Left lung (tissue), 10 donors: ENCODE data around the gene RMP24. TPM values are rescaled to one million over a fixed set of nuclear protein-coding genes. Genes with fewer than 3 reads are reported as not detected.

Experiments
- ATAC-seq: fragments of 200-7000 bp; cut with Tn5 transposase; one replicate; pipeline ENCODE4 v1.9.1; 2020; ENCODE audit warnings: moderate library complexity
- DNase-seq, 4 donors: peaks; one replicate each; pipeline ENCODE4 v3.0.0-alpha.2; 2013 to 2020
- H3K27ac ChIP-seq, 2 donors: fragments of 200-600 bp; sonication (generic) in 1 of 2; one replicate each; pipeline versions ENCODE4 v1.5.0 to v1.8.0; 2020 to 2021
- H3K27me3 ChIP-seq, 2 donors: fragments of 200-600 bp; sonication (generic) in 1 of 2; one replicate each; pipeline versions ENCODE4 v1.5.0 to v1.8.0; 2020 to 2021
- H3K36me3 ChIP-seq, 2 donors: fragments of 200-600 bp; sonication (generic) in 1 of 2; one replicate each; pipeline versions ENCODE4 v1.5.0 to v1.8.0; 2020 to 2021
- H3K4me1 ChIP-seq, 2 donors: fragments of 200-600 bp; one replicate each; pipeline ENCODE4 v1.8.0; 2021
- H3K4me3 ChIP-seq, 2 donors: fragments of 200-600 bp; sonication (generic) in 1 of 2; one replicate each; pipeline versions ENCODE4 v1.5.0 to v1.8.0; 2020 to 2021; ENCODE audit warnings: mild to moderate bottlenecking in 1 of 2
- H3K9me3 ChIP-seq, 2 donors: fragments of 200-600 bp; sonication (generic) in 1 of 2; one replicate each; pipeline versions ENCODE4 v1.5.0 to v1.8.0; 2020 to 2021
- CTCF ChIP-seq, 2 donors: fragments of 200-600 bp; sonication (generic) in 1 of 2; IDR thresholded peaks; one replicate each; pipeline versions ENCODE4 v1.5.0 to v1.8.0; 2021; ENCODE audit warnings: antibody characterized with exemption in 2 of 2
- intact Hi-C, 2 donors: fragments of 100-400 bp; cut with DNase I; formaldehyde crosslinking; loops; one replicate each; pipeline versions ENCODE4 v1.11.2 to v1.14.2; 2022
- microRNA-seq, 2 donors: library from miRNA; unstranded; fragments of <30 nt; microRNA quantifications; one replicate each; pipeline ENCODE4, GENCODE V29; 2019
- polyA plus RNA-seq, 6 donors: library from polyadenylated mRNA; unstranded; fragments of 120-200 nt; gene quantifications; one replicate each; pipeline ENCODE4 v1.2.1, GENCODE V29; 2013; ENCODE audit not compliant: insufficient read length in 6 of 6
- total RNA-seq, 2 donors: library from RNA; stranded (reverse); fragmentation: NEBNext Ultra II Directional; extraction: Animal tissue kit (Norgen Biotek cat#: 25700); gene quantifications; one replicate each; pipeline ENCODE4 v1.2.1, GENCODE V29; 2021
- donor health status: DM: no; HTN: yes; CAD: no.
- donor health status: DM: no; HTN: no; CAD: no.

RMP24 gene

GRCh38 chr18:36028859-36029258 is 56.4 kb downstream of the RMP24 start:
- no peak for TF ChIP-seq CTCF (IDR thresholded peaks at IDR 0.05)
- Histone ChIP-seq H3K27ac (no peak overlapping the region), H3K9me3 (no peaks in the 10 kb centered on the region), H3K27me3 (no peaks in the 10 kb centered on the region), H3K4me1 (no peaks in the 10 kb centered on the region), H3K4me3 (no peak overlapping the region), H3K36me3 (peaks cover 0 to 39% of the 10 kb centered on the region in 2 donors)
- ATAC-seq: peak; percentile 37
- intact Hi-C loops: loop anchor here in 1 of 2 donors (10.0 kb wide), 1 partner anchor 256 kb away; no protein-coding TSS in a partner anchor
- DNase-seq: no peak

Small RNA genes lying within 50 kb of the gene (microRNA-seq; reads per million reads assigned to microRNA genes)
- 0 reads per million in 2 donors for gene MIR3929

Other genes starting within 250 kb of the RMP24 start
- gene RPRD1A, start 94.9 kb downstream of the RMP24 start, total RNA-seq: 10 to 100 TPM; 37.3 to 38.0 TPM
- gene RPRD1A, start 94.9 kb downstream of the RMP24 start, polyA plus RNA-seq: 10 to 100 TPM; 53.9 to 63.7 (median 58.4) TPM
- gene SLC39A6, start 156.7 kb downstream of the RMP24 start, total RNA-seq: 10 to 100 TPM; 33.8 to 33.9 TPM
- gene SLC39A6, start 156.7 kb downstream of the RMP24 start, polyA plus RNA-seq: 10 to 100 TPM; 47.2 to 62.9 (median 55.7) TPM
- gene ELP2, start 157.2 kb downstream of the RMP24 start, total RNA-seq: 10 to 100 TPM; 55.6 to 61.4 TPM
- 100 to 1,000 TPM; 117 to 154 (median 128) TPM for gene ELP2, start 157.2 kb downstream of the RMP24 start, polyA plus RNA-seq
- 1 to 10 TPM; 5.1 to 5.5 TPM for gene MOCOS, start 214.8 kb downstream of the RMP24 start, total RNA-seq
- gene MOCOS, start 214.8 kb downstream of the RMP24 start, polyA plus RNA-seq: 1 to 10 TPM in 5 of 6 donors, under 1 TPM in 1; 0.60 to 1.3 (median 1.1) TPM